Keratinocyte (primary cell): ENCODE data around the gene BICDL1.
A peak's percentile ranks its signal among the peaks of the same experiment; 100 is the strongest.

ENCODE experiments used
- CTCF ChIP-seq, 3 experiments: IDR thresholded peaks in 1 of 3; conservative IDR thresholded peaks in 1 of 3; optimal IDR thresholded peaks in 1 of 3; 2 replicates in 2 of 3; 3 replicates in 1 of 3; pipeline versions ENCODE3 to v1.5.1; 2011; ENCODE audit warnings: low read length in 3 of 3, mild to moderate bottlenecking in 3 of 3, moderate library complexity in 2 of 3, control low read depth in 1 of 3, inconsistent platforms in 1 of 3; ENCODE audit not compliant: insufficient read depth in 2 of 3; ENCODE audit errors: extremely low read depth in 1 of 3
- EZH2 ChIP-seq: IDR thresholded peaks from one replicate; pipeline ENCODE4 v1.6.1; 2012; ENCODE audit warnings: inconsistent platforms, mild to moderate bottlenecking, low read length, moderate library complexity

GRCh38 chr12:120102189-120103043, 113.4 kb downstream of the BICDL1 start:
- TF ChIP-seq CTCF (optimal IDR thresholded peaks at IDR 0.05 in 1 of 3, IDR thresholded peaks at IDR 0.05 in 1 of 3, conservative IDR thresholded peaks at IDR 0.05 in 1 of 3; ENCODE audit: extremely low read depth in 1 of 3, insufficient read depth in 2 of 3, low read length in 3 of 3) (peak in 1 of 3 experiments; percentile 41), EZH2 (no peak)
